PC-9 (cell line): ENCODE measurements around the gene CDH13. TPM values are rescaled to one million over a fixed set of nuclear protein-coding genes. Genes with fewer than 3 reads are reported as not detected.

Experiments
- BruUV-seq: library from RNA; stranded (reverse); fragments of 400-500 nt; replicated peaks from 2 replicates; lab custom pipeline; 2021; lab: Mats Ljungman, UMichigan
- CTCF ChIA-PET: fragments of 300-600 bp; sonication (Branson Sonifier 250); formaldehyde crosslinking; loops from one replicate; lab custom pipeline; 2022; ENCODE audit warnings: antibody characterized with exemption; lab: Charles Lee
- POLR2A ChIA-PET: fragments of 300-600 bp; sonication (Branson Sonifier 250); formaldehyde crosslinking; loops from one replicate; lab custom pipeline; 2022; ENCODE audit warnings: antibody characterized with exemption; ENCODE audit not compliant: unreplicated experiment; lab: Charles Lee
- DNase-seq, 2 experiments: peaks; one replicate each; pipeline versions ENCODE4 v3.0.0 to v3.0.0-alpha.2; 2015 to 2022; ENCODE audit warnings: mixed read lengths in 1 of 2
- H2AFZ ChIP-seq: fragments of 200-600 bp; sonication (generic); 2 replicates; pipeline ENCODE4 v1.8.1; 2017; ENCODE audit warnings: antibody characterized with exemption
- H3F3A ChIP-seq: fragments of 200-600 bp; sonication (generic); 2 replicates; pipeline ENCODE4 v1.8.1; 2017; ENCODE audit warnings: antibody characterized with exemption, mild to moderate bottlenecking, low read depth; ENCODE audit not compliant: insufficient read depth
- H3K27ac ChIP-seq: fragments of 200-600 bp; sonication (generic); 2 replicates; pipeline ENCODE4 v1.6.1; 2016; ENCODE audit warnings: mixed run types
- H3K27me3 ChIP-seq: fragments of 200-600 bp; sonication (generic); 2 replicates; pipeline ENCODE4 v1.6.1; 2016; ENCODE audit warnings: low read depth, mixed run types; ENCODE audit not compliant: insufficient read depth
- H3K36me3 ChIP-seq: fragments of 200-600 bp; sonication (generic); 2 replicates; pipeline ENCODE4 v1.6.1; 2016; ENCODE audit warnings: low read depth, mixed run types
- H3K4me1 ChIP-seq: fragments of 200-600 bp; sonication (generic); replicated peaks from 2 replicates; pipeline ENCODE4 v1.6.1; 2016; ENCODE audit warnings: mixed run types; ENCODE audit not compliant: insufficient read depth
- H3K4me2 ChIP-seq: fragments of 200-600 bp; sonication (generic); 2 replicates; pipeline ENCODE4 v1.6.1; 2017; ENCODE audit warnings: mixed run types
- H3K4me3 ChIP-seq: fragments of 200-600 bp; sonication (generic); 2 replicates; pipeline ENCODE4 v1.6.1; 2016; ENCODE audit warnings: mixed run types
- H3K79me2 ChIP-seq: fragments of 200-600 bp; sonication (generic); 2 replicates; pipeline ENCODE4 v1.6.1; 2017; ENCODE audit warnings: low read depth, mixed run types
- H3K9me2 ChIP-seq: fragments of 200-600 bp; sonication (generic); 2 replicates; pipeline ENCODE4 v1.8.1; 2017; ENCODE audit warnings: mild to moderate bottlenecking; ENCODE audit not compliant: insufficient read depth
- H3K9me3 ChIP-seq: fragments of 200-600 bp; sonication (generic); 2 replicates; pipeline ENCODE4 v1.8.1; 2016; ENCODE audit warnings: low read depth; ENCODE audit not compliant: insufficient read depth
- H4K20me1 ChIP-seq: fragments of 200-600 bp; sonication (generic); 2 replicates; pipeline ENCODE4 v1.8.1; 2017; ENCODE audit not compliant: insufficient read depth
- CTCF ChIP-seq: fragments of 200-600 bp; sonication (generic); conservative IDR thresholded peaks from 2 replicates; pipeline ENCODE4 v1.6.1; 2017; ENCODE audit warnings: mixed run types, antibody characterized with exemption, mild to moderate bottlenecking, moderate library complexity
- EZH2 ChIP-seq: fragments of 200-600 bp; sonication (generic); IDR thresholded peaks from 2 replicates; pipeline ENCODE4 v1.8.0; 2017; ENCODE audit warnings: antibody characterized with exemption, low read depth
- intact Hi-C: fragments of 100-400 bp; cut with micrococcal nuclease; formaldehyde crosslinking; loops from one replicate; pipeline ENCODE4 v1.10.0; 2022; ENCODE audit not compliant: unreplicated experiment
- total RNA-seq: library from RNA; stranded (reverse); gene quantifications from 2 replicates; pipeline ENCODE4 v1.2.3, GENCODE V29; 2021

CDH13 gene
- total RNA-seq, 1 experiment from 2014 or later: 0.24 TPM

- CTCF ChIA-PET: no interaction called here
These were observed 254.7 kb downstream of the CDH13 start for GRCh38 chr16:82881516-82881915.

GRCh38 chr16:82882226-82882625 lies 255.5 kb downstream of the CDH13 start:
- ChIA-PET CTCF (interaction anchor here (0.5 kb wide), 1 partner anchor 35 kb away, joined by 5 read pairs; no protein-coding TSS in a partner anchor), POLR2A (no interaction called here)
- H3K4me2 ChIP-seq: no peak overlapping the region
- H3K9me2 ChIP-seq: no peaks in the 10 kb centered on the region
- H2AFZ ChIP-seq: no peak overlapping the region
- DNase-seq: no peak
- no peaks in the 10 kb centered on the region for H3K9me3 ChIP-seq
- TF ChIP-seq CTCF: no peak
- TF ChIP-seq EZH2: no peak
- H4K20me1 ChIP-seq: no peaks in the 10 kb centered on the region
- no peaks in the 10 kb centered on the region for H3K79me2 ChIP-seq
- no peak overlapping the region for H3K4me3 ChIP-seq
- no peaks in the 10 kb centered on the region for H3K4me1 ChIP-seq
- H3F3A ChIP-seq: no peaks in the 10 kb centered on the region
- H3K27ac ChIP-seq: no peak overlapping the region
- no peaks in the 10 kb centered on the region for H3K36me3 ChIP-seq
- BruUV-seq: no TSS peak
- intact Hi-C loops: no loop called here
- H3K27me3 ChIP-seq: no peaks in the 10 kb centered on the region; the same call in 1 of the 2 replicates

More at GRCh38 chr16:82881516-82881915, 254.7 kb downstream of the CDH13 start:
- H3K27ac ChIP-seq: no peak overlapping the region
- no peaks in the 10 kb centered on the region for H3K36me3 ChIP-seq
- no TSS peak for BruUV-seq
- no peaks in the 10 kb centered on the region for H3K9me3 ChIP-seq
- no peak overlapping the region for H3K4me2 ChIP-seq
- H4K20me1 ChIP-seq: no peaks in the 10 kb centered on the region
- H3K4me3 ChIP-seq: no peak overlapping the region
- H3K79me2 ChIP-seq: no peaks in the 10 kb centered on the region
- no peaks in the 10 kb centered on the region; the same call in 1 of the 2 replicates for H3K27me3 ChIP-seq
- POLR2A ChIA-PET: no interaction called here
- TF ChIP-seq CTCF (no peak), EZH2 (no peak)
- no peak overlapping the region for H2AFZ ChIP-seq
- intact Hi-C loops: no loop called here
- H3K9me2 ChIP-seq: no peaks in the 10 kb centered on the region
- DNase-seq: no peak
- no peaks in the 10 kb centered on the region for H3F3A ChIP-seq
- H3K4me1 ChIP-seq: no peaks in the 10 kb centered on the region

GRCh38 chr16:82882982-82883835 lies 256.4 kb downstream of the CDH13 start:
- H3K36me3 ChIP-seq: no peaks in the 10 kb centered on the region
- H3K27ac ChIP-seq: no peak overlapping the region
- no peak for DNase-seq
- H3K27me3 ChIP-seq: no peaks in the 10 kb centered on the region; the same call in 1 of the 2 replicates
- no peaks in the 10 kb centered on the region for H4K20me1 ChIP-seq
- no TSS peak for BruUV-seq
- no peak overlapping the region for H3K4me3 ChIP-seq
- no peak overlapping the region for H2AFZ ChIP-seq
- CTCF ChIA-PET: no interaction called here
- H3K9me2 ChIP-seq: no peaks in the 10 kb centered on the region
- no peaks in the 10 kb centered on the region for H3F3A ChIP-seq
- H3K4me1 ChIP-seq: no peaks in the 10 kb centered on the region
- H3K9me3 ChIP-seq: no peaks in the 10 kb centered on the region
- POLR2A ChIA-PET: no interaction called here
- TF ChIP-seq CTCF (no peak), EZH2 (no peak)
- no peak overlapping the region for H3K4me2 ChIP-seq
- intact Hi-C loops: no loop called here
- H3K79me2 ChIP-seq: no peaks in the 10 kb centered on the region
